GM18508 (cell line): ENCODE measurements around the gene LRRC8D.
"Not testable (repeated sequence)": the region's sequence is repeated elsewhere in the genome, so short reads cannot be mapped to it uniquely, and the experiment has no call there.

Experiments used
- ATAC-seq: cut with Tn5 transposase; IDR thresholded peaks from one replicate; pipeline ENCODE4 v1.9.1; 2021; ENCODE audit warnings: moderate number of reproducible peaks; ENCODE audit not compliant: insufficient read depth, unreplicated experiment

LRRC8D gene

DNA sequence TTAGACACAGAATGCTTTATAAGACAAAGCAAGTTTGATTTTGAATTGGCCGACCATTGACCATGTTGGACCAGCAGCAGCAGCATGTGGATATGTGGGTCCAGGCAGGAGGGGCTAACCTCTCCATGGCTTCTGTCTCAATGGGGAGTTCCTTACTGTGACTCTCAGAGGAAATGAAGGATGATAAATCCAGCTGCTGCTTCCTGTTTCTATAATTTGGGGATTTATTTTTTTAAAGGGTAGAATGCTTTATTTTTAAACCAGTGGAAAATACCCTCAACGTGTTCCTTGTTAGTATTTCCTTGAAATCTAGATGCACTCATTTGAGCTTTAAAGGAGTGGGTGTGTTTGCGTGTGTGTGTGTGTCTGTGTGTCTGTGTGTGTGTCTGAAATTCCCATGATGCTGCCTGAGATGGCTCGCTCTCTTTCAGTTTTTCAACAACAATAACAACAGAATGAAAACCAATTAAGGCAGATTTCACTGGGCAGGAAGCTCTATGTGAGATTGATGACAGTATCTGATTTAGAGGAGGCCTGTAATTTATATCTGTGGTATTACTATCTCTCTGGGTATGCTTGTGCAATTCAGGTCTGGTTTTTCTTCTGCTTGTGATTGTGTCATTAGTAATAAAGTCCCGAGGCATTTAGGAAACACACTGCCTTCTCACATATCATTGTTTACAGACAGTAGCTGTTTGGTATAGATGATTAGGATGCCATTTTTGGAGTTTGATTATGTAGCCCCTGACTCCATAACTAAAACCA is 88.0 kb downstream of the LRRC8D start:
- no peak for ATAC-seq

DNA sequence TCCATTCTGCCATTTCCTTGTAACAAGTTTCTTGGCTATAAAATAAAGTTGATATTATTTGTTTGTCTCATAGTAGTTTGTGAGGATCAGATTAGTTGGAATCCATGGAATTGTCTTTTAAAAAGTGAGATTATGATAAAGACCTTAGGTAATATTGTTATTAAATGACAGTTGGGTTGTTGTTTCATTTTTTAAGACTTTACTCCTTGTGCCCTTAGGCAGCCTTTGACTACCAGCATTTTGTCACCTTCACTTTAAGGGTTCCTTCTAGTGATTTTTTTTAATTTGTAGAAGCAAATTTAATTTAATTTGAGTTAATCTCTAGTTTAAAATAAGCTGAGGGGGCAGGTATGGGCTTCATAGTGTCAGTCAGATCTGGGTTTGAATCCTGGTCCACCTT is 89.4 kb downstream of the LRRC8D start:
- no peak for ATAC-seq

GRCh38 chr1:89910780-89911179 is 89.9 kb downstream of the LRRC8D start:
- ATAC-seq: no peak

DNA sequence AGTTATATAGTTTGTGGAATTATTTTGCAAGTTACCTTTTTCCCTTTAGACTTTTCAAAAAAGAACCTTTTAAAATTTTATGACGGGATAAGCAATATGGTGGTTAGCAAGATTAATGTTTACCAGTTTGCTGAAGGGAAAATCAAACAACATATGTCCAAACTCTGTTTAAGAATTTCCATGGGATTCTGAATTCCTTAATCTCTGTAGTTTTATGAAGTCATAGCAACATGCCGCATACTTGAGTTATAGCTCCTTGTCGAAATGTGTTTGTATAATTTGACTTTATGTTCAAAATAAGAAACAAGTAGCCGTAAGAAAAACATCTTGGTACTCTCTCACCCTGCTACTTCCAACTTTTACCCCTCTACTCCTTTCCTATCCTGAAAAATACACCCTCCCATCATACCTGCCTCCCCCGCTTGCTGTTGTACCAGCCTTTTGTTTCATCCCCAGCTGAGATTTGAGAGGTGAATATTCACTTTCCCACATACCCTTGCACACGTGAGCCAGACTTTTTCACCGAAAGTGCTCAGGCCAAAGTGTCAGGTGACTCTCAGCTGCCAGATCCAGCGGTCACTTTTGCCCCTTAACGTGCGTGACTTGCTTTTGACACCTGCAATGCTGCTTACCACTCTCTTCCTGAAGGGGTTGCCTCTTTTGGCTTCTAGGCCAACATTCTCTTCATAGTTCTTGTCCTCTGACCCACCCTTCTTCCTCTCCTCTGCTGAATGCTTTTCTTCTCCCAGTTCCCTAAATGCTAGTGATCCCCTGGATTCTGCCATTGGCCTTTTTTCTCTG is 90.6 kb downstream of the LRRC8D start:
- no peak for ATAC-seq

DNA sequence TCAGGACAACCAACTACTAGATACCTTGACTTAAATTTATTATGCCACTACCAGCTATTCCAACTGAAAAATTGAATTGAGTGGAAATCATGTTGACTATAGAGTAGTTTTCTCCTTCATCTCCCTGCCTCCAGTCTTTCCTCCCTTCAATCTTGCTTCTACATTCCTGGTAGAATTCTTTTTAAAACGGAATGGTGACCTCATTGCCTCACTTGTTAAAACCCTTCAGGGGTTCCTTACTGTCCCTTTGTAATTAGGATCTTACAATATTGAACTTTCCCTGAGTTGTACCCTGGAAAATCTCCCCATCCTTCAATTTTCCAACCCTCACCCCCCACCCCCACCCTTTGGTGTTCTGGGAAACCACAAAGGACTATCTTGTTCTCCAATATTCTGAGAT is 91.2 kb downstream of the LRRC8D start:
- no peak for ATAC-seq

GRCh38 chr1:89913353-89914095 is 92.7 kb downstream of the LRRC8D start:
- ATAC-seq: no peak

- ATAC-seq: no peak
Observed at GRCh38 chr1:89917353-89917752, 96.5 kb downstream of the LRRC8D start.

DNA sequence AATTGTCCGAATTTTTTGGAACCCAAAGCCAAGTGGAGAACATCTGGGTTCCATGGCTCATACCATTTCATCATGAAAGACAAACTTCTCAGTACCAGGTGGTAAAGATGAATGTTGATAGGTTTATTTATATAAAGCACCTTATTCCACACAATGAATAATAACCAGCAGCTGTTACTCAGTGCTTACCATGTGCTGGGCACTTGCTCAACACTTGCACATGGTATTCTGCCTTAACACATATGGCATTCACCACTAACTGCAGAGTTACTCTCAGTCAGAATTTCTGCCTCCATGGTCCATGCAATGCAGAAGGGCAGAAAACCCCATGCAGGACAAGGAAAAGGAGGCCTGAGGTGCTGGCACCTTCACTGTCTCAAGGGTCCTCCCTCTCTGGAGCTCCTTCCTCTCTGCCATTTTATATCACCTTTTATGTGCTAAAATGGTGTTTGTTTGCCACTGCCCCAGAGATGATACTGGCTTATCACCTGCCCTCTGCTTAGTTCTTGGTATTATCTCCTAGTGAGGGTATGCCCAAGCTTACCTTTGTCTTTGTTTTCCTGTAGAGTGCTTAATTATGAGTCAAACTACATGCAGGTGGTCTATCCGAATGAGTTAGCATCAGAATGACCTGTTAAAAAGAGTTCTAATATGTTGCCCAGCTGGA is 97.4 kb downstream of the LRRC8D start:
- no peak for ATAC-seq

DNA sequence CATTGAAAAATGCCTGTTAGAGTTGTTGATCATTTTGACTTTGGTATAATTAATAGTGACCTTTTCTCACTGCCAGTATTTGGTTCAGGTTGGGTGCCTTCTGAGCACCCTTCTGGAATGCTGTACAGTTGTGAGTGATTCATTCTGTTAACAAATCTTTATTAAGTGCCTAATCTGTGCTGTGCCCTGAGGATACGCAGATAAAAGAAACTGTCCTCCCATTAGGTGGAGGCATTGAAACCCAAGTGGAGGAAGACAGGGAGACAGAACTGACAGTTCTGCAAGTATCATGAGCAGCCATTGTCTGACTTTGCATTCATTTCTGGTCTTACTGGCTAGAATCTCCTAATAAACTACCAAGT is 97.9 kb downstream of the LRRC8D start:
- no peak for ATAC-seq

GRCh38 chr1:89919174-89919573 is 98.3 kb downstream of the LRRC8D start:
- no peak for ATAC-seq

DNA sequence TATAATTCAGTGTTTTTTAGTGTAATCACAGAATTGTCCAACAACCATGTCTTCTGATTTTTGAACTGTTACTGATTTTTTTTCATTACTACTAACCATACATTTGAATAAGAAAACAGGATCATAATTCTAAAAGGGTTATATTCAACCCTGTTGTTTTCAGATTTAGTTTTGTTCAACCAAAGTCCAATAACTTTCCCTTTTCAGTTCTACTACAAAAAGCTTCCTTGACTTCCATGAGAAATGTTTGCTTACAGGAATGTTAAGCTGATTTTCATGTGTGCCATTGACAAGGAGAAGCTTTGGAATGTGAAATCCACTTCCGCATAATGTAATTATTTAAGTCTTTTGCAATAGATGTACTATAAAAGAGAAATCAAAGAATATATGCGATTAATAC is 102.1 kb downstream of the LRRC8D start:
- ATAC-seq: no peak

- ATAC-seq: no peak
Observed at GRCh38 chr1:89923517-89923916, 102.7 kb downstream of the LRRC8D start.

DNA sequence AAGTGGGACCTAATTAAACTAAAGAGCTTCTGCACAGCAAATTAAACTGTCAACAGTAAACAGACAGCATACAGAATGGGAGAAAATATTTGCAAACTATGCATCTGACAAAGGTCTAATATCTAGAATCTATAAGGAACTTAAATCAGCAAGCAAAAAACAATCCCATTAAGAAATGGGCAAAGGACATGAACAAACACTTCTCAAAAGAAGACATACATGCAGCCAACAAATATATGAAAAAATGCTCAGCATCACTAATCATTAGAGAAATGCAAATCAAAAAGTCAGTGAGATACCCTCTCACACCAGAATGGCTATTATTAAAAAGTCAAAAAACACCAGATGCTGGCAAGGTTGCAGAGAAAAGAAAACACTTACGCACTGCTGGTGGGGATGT is 103.2 kb downstream of the LRRC8D start:
- not testable (repeated sequence) for ATAC-seq

DNA sequence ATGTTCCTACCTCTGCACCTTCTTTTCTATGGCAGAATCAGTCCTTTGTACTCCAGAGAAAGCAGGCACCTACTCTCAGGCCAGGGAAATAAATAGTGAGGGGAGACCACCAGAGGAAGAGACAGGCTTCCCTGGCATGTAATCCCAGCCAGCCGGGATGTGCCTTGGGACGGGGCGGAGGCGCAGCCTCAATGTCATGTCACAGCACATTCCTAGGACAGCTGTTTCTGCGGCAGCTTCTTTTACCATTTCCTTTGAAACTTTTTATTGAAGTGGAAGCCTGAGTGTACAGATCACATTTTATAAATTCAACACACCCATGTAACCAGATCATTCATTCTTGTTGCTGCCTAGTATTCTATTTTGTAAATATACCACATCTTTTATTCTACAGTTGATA is 106.2 kb downstream of the LRRC8D start:
- no peak for ATAC-seq

DNA sequence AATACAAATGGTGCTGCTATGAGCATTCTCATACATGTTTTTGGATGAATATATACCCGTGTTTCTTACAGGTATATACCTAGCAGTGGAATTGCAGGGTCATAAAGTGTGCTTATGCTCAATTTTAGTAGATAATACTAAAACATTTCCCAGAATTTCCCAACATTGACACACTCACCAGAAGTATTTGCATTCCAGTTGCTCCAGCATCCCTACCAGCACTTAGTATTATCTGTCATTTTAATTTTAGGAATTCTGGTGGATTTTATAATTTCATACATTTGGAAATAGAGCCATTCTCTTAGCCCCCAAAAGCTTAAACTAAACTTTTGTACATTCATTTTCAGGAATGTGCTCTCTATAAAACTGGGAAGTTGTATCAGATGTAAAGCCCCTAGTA is 106.6 kb downstream of the LRRC8D start:
- no peak for ATAC-seq

GRCh38 chr1:89928506-89928905 is 107.7 kb downstream of the LRRC8D start:
- ATAC-seq: no peak

DNA sequence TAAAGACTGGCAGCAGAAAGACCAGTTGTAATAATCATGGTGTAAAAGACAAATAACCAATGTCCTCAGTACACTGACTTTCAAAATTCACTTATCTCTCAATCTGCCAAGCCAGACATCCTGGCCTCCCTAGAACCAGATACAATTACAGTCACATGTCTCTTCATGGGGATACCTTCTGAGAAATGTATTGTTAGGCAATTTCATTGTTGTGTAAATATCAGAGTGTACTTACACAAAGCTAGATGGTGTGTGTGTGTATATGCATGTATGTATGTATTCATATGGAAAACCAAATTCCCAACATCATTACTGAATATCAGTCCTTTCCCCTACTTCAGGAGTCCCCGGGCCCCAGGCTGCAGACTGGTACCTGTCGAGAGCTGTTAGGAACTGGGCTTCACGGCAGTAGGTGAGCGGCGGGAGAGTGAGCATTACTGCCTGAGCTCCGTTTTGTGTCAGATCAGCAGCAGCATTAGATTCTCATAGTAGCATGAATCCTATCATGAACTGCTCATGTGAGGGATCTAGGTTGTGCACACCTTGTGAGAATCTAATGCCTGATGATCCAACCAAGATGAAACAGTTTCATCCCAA is 108.7 kb downstream of the LRRC8D start:
- ATAC-seq: no peak

- no peak for ATAC-seq
Observed at GRCh38 chr1:89930579-89930978, 109.7 kb downstream of the LRRC8D start.

GRCh38 chr1:89931964-89932363 is 111.1 kb downstream of the LRRC8D start:
- ATAC-seq: no peak
